ENCODE measurements around the gene MBP.

Gene MBP

GRCh38 chr18:76936877-76937276 lies 195.7 kb downstream of the MBP start:
- no peak overlapping the region for H3K9ac ChIP-seq (ENCODE audit: low read depth, low read length)
- no peak overlapping the region for H3K4me3 ChIP-seq (ENCODE audit: low read length)
- H3K9me3 ChIP-seq (replicated peaks; ENCODE audit: low read length): no peaks in the 10 kb centered on the region
- H3K36me3 ChIP-seq (ENCODE audit: insufficient read depth, low read length): peaks cover 28% of the 10 kb centered on the region
- no peaks in the 10 kb centered on the region for H3K4me1 ChIP-seq (ENCODE audit: control insufficient read depth, insufficient read depth, low read length)
- no peak overlapping the region for H3K4me2 ChIP-seq (ENCODE audit: low read length)
- no peaks in the 10 kb centered on the region for H3K27me3 ChIP-seq (ENCODE audit: control insufficient read depth, insufficient read depth, low read length)

- peaks cover 32% of the 10 kb centered on the region for H3K36me3 ChIP-seq (ENCODE audit: insufficient read depth, low read length)
- H3K27me3 ChIP-seq (ENCODE audit: control insufficient read depth, insufficient read depth, low read length): no peaks in the 10 kb centered on the region
- H3K9ac ChIP-seq (ENCODE audit: low read depth, low read length): no peak overlapping the region
- no peaks in the 10 kb centered on the region for H3K4me1 ChIP-seq (ENCODE audit: control insufficient read depth, insufficient read depth, low read length)
- H3K4me2 ChIP-seq (ENCODE audit: low read length): no peak overlapping the region
- H3K9me3 ChIP-seq (replicated peaks; ENCODE audit: low read length): no peaks in the 10 kb centered on the region
- no peak overlapping the region for H3K4me3 ChIP-seq (ENCODE audit: low read length)
These were observed 196.8 kb downstream of the MBP start for GRCh38 chr18:76935722-76936337.

- Histone ChIP-seq H3K4me3 (ENCODE audit: low read length) (no peak overlapping the region), H3K4me1 (ENCODE audit: control insufficient read depth, insufficient read depth, low read length) (no peaks in the 10 kb centered on the region), H3K36me3 (ENCODE audit: insufficient read depth, low read length) (peaks cover 35% of the 10 kb centered on the region), H3K4me2 (ENCODE audit: low read length) (no peak overlapping the region), H3K9ac (ENCODE audit: low read depth, low read length) (no peak overlapping the region), H3K9me3 (replicated peaks; ENCODE audit: low read length) (no peaks in the 10 kb centered on the region), H3K27me3 (ENCODE audit: control insufficient read depth, insufficient read depth, low read length) (no peaks in the 10 kb centered on the region)
These were observed 200.4 kb downstream of the MBP start for GRCh38 chr18:76932026-76932819.

GRCh38 chr18:76931171-76931570 lies 201.4 kb downstream of the MBP start:
- no peak overlapping the region for H3K4me2 ChIP-seq (ENCODE audit: low read length)
- no peak overlapping the region for H3K9ac ChIP-seq (ENCODE audit: low read depth, low read length)
- H3K4me3 ChIP-seq (ENCODE audit: low read length): no peak overlapping the region
- no peaks in the 10 kb centered on the region for H3K4me1 ChIP-seq (ENCODE audit: control insufficient read depth, insufficient read depth, low read length)
- no peaks in the 10 kb centered on the region for H3K9me3 ChIP-seq (replicated peaks; ENCODE audit: low read length)
- peaks cover 35% of the 10 kb centered on the region for H3K36me3 ChIP-seq (ENCODE audit: insufficient read depth, low read length)
- H3K27me3 ChIP-seq (ENCODE audit: control insufficient read depth, insufficient read depth, low read length): no peaks in the 10 kb centered on the region

Data from skeletal muscle satellite cell (primary cell).